Frontal cortex (tissue), 4 donors: ENCODE results near the gene RAB20. TPM values are rescaled to one million over a fixed set of nuclear protein-coding genes. Genes with fewer than 3 reads are reported as not detected.

Experiments used
- DNase-seq, 2 donors: peaks; one replicate each; pipeline ENCODE4 v3.0.0; 2012; ENCODE audit warnings: low spot score in 2 of 2
- FAIRE-seq: peaks from 2 replicates; lab custom pipeline; 2012; peaks lifted over from hg19 to GRCh38; lab: Jason Lieb, UNC
- total RNA-seq: library from RNA; depleted of rRNA; stranded (reverse); fragments of >200 nt; gene quantifications from one replicate; pipeline ENCODE4 v1.2.3, GENCODE V29; 2014
- donor health status: control.
- donor health status: control.
- donor health status: control.

Gene RAB20
- total RNA-seq, 1 donor from 2014 or later = 2.0 TPM

GRCh38 chr13:110478405-110479214 is 82.9 kb downstream of the RAB20 start:
- no peak for DNase-seq
- FAIRE-seq = no peak

GRCh38 chr13:110477706-110478245 is 83.7 kb downstream of the RAB20 start:
- DNase-seq = no peak

GRCh38 chr13:110476220-110476617 is 85.3 kb downstream of the RAB20 start:
- no peak for FAIRE-seq
- no peak for DNase-seq

More at GRCh38 chr13:110477706-110478245, 83.7 kb downstream of the RAB20 start:
- no peak for FAIRE-seq

- DNase-seq (no peak), FAIRE-seq (no peak)
These were observed 85.8 kb downstream of the RAB20 start for GRCh38 chr13:110475550-110476219.

GRCh38 chr13:110475117-110475516 is 86.4 kb downstream of the RAB20 start:
- DNase-seq (no peak), FAIRE-seq (no peak)

- FAIRE-seq (no peak), DNase-seq (no peak)
These were observed 86.8 kb downstream of the RAB20 start for GRCh38 chr13:110474713-110475112.

Other genes starting within 250 kb of the RAB20 start
- gene NAXD, start 53.8 kb upstream of the RAB20 start, total RNA-seq = 25.3 TPM
- 45.2 TPM for gene CARS2, start 144.4 kb upstream of the RAB20 start, total RNA-seq
- 22.4 TPM for gene ING1, start 152.0 kb upstream of the RAB20 start, total RNA-seq